K562 (cell line): ENCODE results near the gene TMEM139. TPM values are rescaled to one million over a fixed set of nuclear protein-coding genes. Genes with fewer than 3 reads are reported as not detected.

Source experiments
- ASH1L ChIP-seq: fragments of 450-650 bp; IDR thresholded peaks from 2 replicates; pipeline ENCODE4 v1.6.1; 2018; ENCODE audit warnings: borderline replicate concordance, mild to moderate bottlenecking, low read depth; ENCODE audit not compliant: partially characterized antibody
- CBX5 ChIP-seq: IDR thresholded peaks from 2 replicates; pipeline ENCODE4 v1.6.1; 2014; ENCODE audit warnings: low read depth, borderline replicate concordance
- FOXK2 ChIP-seq, 2 experiments: fragments of 450-650 bp; IDR thresholded peaks in 1 of 2; conservative IDR thresholded peaks in 1 of 2; 2 replicates each; pipeline ENCODE4 v1.6.1; 2016; ENCODE audit warnings: low read depth in 2 of 2, mild to moderate bottlenecking in 1 of 2
- HMGN3 ChIP-seq: IDR thresholded peaks from 2 replicates; pipeline ENCODE4 v1.6.1; 2011; ENCODE audit warnings: borderline replicate concordance, low read depth, mild to moderate bottlenecking, mixed read lengths, low read length; ENCODE audit not compliant: insufficient read length; ENCODE audit errors: extremely low read depth
- LCOR ChIP-seq: sonication (generic); formaldehyde crosslinking; IDR thresholded peaks from 2 replicates; pipeline ENCODE4 v1.8.0; 2022; ENCODE audit warnings: mild to moderate bottlenecking, missing genetic modification reagents
- MAZ ChIP-seq, 2 experiments: fragments of 450-650 bp in 1 of 2; sonication (generic) in 1 of 2; formaldehyde crosslinking; IDR thresholded peaks in 1 of 2; conservative IDR thresholded peaks in 1 of 2; 2 replicates each; pipeline versions ENCODE4 v1.4.0 to v1.5.0; 2020; ENCODE audit warnings: mild to moderate bottlenecking in 1 of 2, missing genetic modification reagents in 1 of 2
- RBM25 ChIP-seq: fragments of 200-400 bp; formaldehyde crosslinking; IDR thresholded peaks from 2 replicates; pipeline ENCODE4 v1.6.1; 2018; ENCODE audit warnings: low read length, low read depth, moderate library complexity; ENCODE audit not compliant: severe bottlenecking
- SMC3 ChIP-seq: conservative IDR thresholded peaks from 2 replicates; pipeline ENCODE4 v1.6.1; 2011; ENCODE audit warnings: low read depth, low read length, improper control_type of control experiment; ENCODE audit not compliant: insufficient read depth
- ZFP36 ChIP-seq: fragments of 150-350 bp; IDR thresholded peaks from 2 replicates; pipeline ENCODE4 v1.6.1; 2018; ENCODE audit warnings: low read length, low read depth; ENCODE audit not compliant: partially characterized antibody
- polyA plus RNA-seq, 8 experiments: library from polyadenylated mRNA; depleted of rRNA in 4 of 8; stranded (reverse) in 5 of 8; unstranded in 3 of 8; fragments of >200 nt; fragmentation: Nextera tagmentation in 2 of 8; fragmentation: Illumina TruSeq in 1 of 8; extraction: Ambion mirVana in 2 of 8; extraction: Trizol in 1 of 8; gene quantifications; 2 replicates each; pipeline versions ENCODE4 v1.2.1 to v1.2.3, GENCODE V29; 2011 to 2014; ENCODE audit warnings: inconsistent platforms in 1 of 8, missing spikeins in 1 of 8
- total RNA-seq, 7 experiments: library from RNA; depleted of rRNA in 6 of 7; stranded (reverse); fragments of >200 nt in 6 of 7; fragmentation: Illumina TruSeq in 2 of 7; extraction: Trizol in 2 of 7; gene quantifications; 2 replicates each; pipeline versions ENCODE4 v1.2.1 to v1.2.3, GENCODE V29; 2011 to 2021; ENCODE audit warnings: low replicate concordance in 1 of 7
- TF ChIP-seq, protein P1 (sequence below): sonication (generic); formaldehyde crosslinking; IDR thresholded peaks from 2 replicates; pipeline ENCODE4 v1.8.0; 2023; ENCODE audit warnings: mild to moderate bottlenecking, missing genetic modification reagents
- TF ChIP-seq, protein P2 (sequence below): fragments of 450-650 bp; IDR thresholded peaks from 2 replicates; pipeline ENCODE4 v1.6.1; 2014; ENCODE audit warnings: low read depth, mild to moderate bottlenecking, moderate library complexity, borderline replicate concordance
- TF ChIP-seq, protein P3 (sequence below), 2 experiments: fragments of 450-650 bp in 1 of 2; sonication (generic) in 1 of 2; formaldehyde crosslinking in 1 of 2; IDR thresholded peaks in 1 of 2; conservative IDR thresholded peaks in 1 of 2; 2 replicates each; pipeline versions ENCODE4 v1.6.1 to v1.8.1; 2016 to 2023; ENCODE audit warnings: mild to moderate bottlenecking in 2 of 2, moderate library complexity in 2 of 2, inconsistent platforms in 1 of 2, missing genetic modification reagents in 1 of 2
- TF ChIP-seq, protein P4 (sequence below): fragments of 450-650 bp; IDR thresholded peaks from 2 replicates; pipeline ENCODE4 v1.6.1; 2017; ENCODE audit warnings: antibody characterized with exemption, mild to moderate bottlenecking
- TF ChIP-seq, protein P5 (sequence below): fragments of 250-450 bp; sonication (Bioruptor Pico); IDR thresholded peaks from 2 replicates; pipeline ENCODE4 v1.5.1; 2021; ENCODE audit warnings: mild to moderate bottlenecking

The TMEM139 gene
- total and polyA plus RNA-seq, 9 of the 15 experiments (the other 6 are each of a cell fraction or from before 2014, with no cell fraction given), result 0.27 to 1.8 (median 0.79) TPM

DNA sequence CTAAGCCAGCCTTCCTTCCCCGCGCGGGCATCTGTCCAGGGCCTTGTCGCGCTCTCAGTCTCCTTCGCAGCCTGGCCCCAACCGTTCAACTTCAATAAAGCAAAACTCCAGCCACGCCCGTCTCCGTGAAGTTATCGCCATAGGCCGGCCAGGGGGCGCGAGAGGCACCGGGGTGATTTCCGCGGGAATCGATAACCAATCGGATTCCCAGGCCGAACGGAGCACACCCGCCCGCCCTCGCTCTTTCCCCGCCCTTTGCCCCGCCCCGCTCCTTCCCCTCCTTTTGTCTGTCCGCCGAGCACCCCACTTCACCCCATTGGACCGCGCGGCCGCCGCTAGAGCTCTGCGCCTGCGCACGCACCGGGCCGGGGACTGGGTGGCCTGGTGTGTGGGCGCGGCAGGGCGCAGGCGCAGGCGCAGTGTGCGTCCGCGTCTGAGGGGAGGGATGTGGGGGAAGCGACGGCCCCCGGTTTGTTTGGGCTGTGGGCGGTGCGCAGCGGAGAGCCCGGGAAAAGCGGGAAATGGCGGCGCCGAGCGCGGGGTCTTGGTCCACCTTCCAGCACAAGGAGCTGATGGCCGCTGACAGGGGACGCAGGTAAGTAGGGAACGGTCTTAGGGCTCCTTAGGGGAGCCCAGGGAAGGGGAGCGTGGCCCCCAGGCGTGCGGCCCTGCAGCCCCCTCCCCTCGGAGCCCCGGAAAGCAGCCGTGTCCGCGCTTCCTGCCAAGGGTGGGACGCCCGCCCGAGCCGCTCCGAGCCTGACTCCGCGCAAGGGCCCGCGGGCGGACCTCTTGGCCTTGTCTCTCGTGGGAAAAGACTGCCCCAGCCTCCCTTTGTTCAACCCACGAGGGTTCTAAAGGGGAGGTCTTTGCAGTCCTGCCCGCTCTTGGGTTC lies 3.4 kb downstream of the TMEM139 start, which contains the start of gene CASP2 (continued):
- TF ChIP-seq, protein P1, sequence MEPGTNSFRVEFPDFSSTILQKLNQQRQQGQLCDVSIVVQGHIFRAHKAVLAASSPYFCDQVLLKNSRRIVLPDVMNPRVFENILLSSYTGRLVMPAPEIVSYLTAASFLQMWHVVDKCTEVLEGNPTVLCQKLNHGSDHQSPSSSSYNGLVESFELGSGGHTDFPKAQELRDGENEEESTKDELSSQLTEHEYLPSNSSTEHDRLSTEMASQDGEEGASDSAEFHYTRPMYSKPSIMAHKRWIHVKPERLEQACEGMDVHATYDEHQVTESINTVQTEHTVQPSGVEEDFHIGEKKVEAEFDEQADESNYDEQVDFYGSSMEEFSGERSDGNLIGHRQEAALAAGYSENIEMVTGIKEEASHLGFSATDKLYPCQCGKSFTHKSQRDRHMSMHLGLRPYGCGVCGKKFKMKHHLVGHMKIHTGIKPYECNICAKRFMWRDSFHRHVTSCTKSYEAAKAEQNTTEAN (CRISPR knock-in tag), result peak; percentile 84; the same call in 1 of the 2 replicates
- TF ChIP-seq MAZ (CRISPR knock-in tag; conservative IDR thresholded peaks at IDR 0.05 in 1 of 2, IDR thresholded peaks at IDR 0.05 in 1 of 2) (peak; percentile 95 to 96), HMGN3 (peak; percentile 36), SMC3 (0 out of 2 replicates have a peak, but pooled peaks have one; percentile 15), LCOR (CRISPR knock-in tag) (peak; percentile 99), CBX5 (peak; percentile 70; the same call in 1 of the 2 replicates), ZFP36 (no peak), FOXK2 (conservative IDR thresholded peaks at IDR 0.05 in 1 of 2, IDR thresholded peaks at IDR 0.05 in 1 of 2; ENCODE audit: low read depth in 2 of 2) (no peak; a peak in 1 of 4 replicates), ASH1L (peak; percentile 71), RBM25 (peak; percentile 46)
- TF ChIP-seq, protein P2, sequence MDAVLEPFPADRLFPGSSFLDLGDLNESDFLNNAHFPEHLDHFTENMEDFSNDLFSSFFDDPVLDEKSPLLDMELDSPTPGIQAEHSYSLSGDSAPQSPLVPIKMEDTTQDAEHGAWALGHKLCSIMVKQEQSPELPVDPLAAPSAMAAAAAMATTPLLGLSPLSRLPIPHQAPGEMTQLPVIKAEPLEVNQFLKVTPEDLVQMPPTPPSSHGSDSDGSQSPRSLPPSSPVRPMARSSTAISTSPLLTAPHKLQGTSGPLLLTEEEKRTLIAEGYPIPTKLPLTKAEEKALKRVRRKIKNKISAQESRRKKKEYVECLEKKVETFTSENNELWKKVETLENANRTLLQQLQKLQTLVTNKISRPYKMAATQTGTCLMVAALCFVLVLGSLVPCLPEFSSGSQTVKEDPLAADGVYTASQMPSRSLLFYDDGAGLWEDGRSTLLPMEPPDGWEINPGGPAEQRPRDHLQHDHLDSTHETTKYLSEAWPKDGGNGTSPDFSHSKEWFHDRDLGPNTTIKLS, result peak; percentile 35; the same call in 1 of the 2 replicates
- TF ChIP-seq, protein P3, sequence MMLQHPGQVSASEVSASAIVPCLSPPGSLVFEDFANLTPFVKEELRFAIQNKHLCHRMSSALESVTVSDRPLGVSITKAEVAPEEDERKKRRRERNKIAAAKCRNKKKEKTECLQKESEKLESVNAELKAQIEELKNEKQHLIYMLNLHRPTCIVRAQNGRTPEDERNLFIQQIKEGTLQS (IDR thresholded peaks at IDR 0.05), result no peak
- TF ChIP-seq, protein P3 (CRISPR knock-in tag; conservative IDR thresholded peaks at IDR 0.05), result peak; percentile 80
- TF ChIP-seq, protein P4, sequence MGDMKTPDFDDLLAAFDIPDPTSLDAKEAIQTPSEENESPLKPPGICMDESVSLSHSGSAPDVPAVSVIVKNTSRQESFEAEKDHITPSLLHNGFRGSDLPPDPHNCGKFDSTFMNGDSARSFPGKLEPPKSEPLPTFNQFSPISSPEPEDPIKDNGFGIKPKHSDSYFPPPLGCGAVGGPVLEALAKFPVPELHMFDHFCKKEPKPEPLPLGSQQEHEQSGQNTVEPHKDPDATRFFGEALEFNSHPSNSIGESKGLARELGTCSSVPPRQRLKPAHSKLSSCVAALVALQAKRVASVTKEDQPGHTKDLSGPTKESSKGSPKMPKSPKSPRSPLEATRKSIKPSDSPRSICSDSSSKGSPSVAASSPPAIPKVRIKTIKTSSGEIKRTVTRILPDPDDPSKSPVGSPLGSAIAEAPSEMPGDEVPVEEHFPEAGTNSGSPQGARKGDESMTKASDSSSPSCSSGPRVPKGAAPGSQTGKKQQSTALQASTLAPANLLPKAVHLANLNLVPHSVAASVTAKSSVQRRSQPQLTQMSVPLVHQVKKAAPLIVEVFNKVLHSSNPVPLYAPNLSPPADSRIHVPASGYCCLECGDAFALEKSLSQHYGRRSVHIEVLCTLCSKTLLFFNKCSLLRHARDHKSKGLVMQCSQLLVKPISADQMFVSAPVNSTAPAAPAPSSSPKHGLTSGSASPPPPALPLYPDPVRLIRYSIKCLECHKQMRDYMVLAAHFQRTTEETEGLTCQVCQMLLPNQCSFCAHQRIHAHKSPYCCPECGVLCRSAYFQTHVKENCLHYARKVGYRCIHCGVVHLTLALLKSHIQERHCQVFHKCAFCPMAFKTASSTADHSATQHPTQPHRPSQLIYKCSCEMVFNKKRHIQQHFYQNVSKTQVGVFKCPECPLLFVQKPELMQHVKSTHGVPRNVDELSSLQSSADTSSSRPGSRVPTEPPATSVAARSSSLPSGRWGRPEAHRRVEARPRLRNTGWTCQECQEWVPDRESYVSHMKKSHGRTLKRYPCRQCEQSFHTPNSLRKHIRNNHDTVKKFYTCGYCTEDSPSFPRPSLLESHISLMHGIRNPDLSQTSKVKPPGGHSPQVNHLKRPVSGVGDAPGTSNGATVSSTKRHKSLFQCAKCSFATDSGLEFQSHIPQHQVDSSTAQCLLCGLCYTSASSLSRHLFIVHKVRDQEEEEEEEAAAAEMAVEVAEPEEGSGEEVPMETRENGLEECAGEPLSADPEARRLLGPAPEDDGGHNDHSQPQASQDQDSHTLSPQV, result peak; percentile 98
- TF ChIP-seq, protein P5, sequence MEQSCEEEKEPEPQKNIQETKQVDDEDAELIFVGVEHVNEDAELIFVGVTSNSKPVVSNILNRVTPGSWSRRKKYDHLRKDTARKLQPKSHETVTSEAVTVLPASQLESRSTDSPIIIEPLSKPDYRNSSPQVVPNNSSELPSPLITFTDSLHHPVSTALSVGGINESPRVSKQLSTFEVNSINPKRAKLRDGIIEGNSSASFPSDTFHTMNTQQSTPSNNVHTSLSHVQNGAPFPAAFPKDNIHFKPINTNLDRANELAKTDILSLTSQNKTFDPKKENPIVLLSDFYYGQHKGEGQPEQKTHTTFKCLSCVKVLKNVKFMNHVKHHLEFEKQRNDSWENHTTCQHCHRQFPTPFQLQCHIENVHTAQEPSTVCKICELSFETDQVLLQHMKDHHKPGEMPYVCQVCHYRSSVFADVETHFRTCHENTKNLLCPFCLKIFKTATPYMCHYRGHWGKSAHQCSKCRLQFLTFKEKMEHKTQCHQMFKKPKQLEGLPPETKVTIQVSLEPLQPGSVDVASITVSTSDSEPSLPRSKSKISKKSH (CRISPR knock-in tag), result no peak
